Measurements from ENCODE around the gene ZNF582. TPM values are rescaled to one million over a fixed set of nuclear protein-coding genes. Genes with fewer than 3 reads are reported as not detected.

The ZNF582 gene
- total RNA-seq, result 10 to 100 TPM in 3 of 4 donors, 1 to 10 TPM in 1; 4.9 to 19.6 (median 10.9) TPM

GRCh38 chr19:56393119-56394012, at the start of gene ZNF582:
ZNF582 (minus strand) TSS chr19:56393534; CDS start chr19:56391752, 1,782 bp downstream.
- H3K9me3 ChIP-seq, result no peaks in the 10 kb centered on the region
- intact Hi-C loops (cut with DNase I), result loop anchor here (10.0 kb wide), 1 partner anchor 281 kb away; the partner anchor contains the start of gene ZNF835
- no peaks in the 10 kb centered on the region for H3K27me3 ChIP-seq
- H3K4me3 ChIP-seq (replicated peaks in 1 of 3), result peak within 1 kb of the TSS; percentile 30 to 72 (median 56)
- peaks cover 4 to 8% of the 10 kb centered on the region in 2 donors for H3K4me1 ChIP-seq
- 4% methylated on average over 30 to 39 of the region's 73 CpGs for WGBS, 2 donors
- peak; percentile 17 to 59 for TF ChIP-seq POLR2A (IDR thresholded peaks at IDR 0.05)
- peak; percentile 45 to 84 (median 70) for TF ChIP-seq CTCF (IDR thresholded peaks at IDR 0.05)
- H3K36me3 ChIP-seq, result peaks cover 19% of the 10 kb centered on the region in 2 donors
- DNase-seq, result peak; percentile 97 to 98
- H3K27ac ChIP-seq, result peak within 1 kb of the TSS; percentile 93 to 97 (median 94)

- Histone ChIP-seq H3K27me3 (no peaks in the 10 kb centered on the region), H3K36me3 (peaks cover 12 to 16% of the 10 kb centered on the region in 2 donors)
- 95 to 97% methylated on average over 8 of the region's 8 CpGs for WGBS, 2 donors
These were observed 48.0 kb upstream of the ZNF582 start for GRCh38 chr19:56441206-56441792.

GRCh38 chr19:56423985-56424353, 30.6 kb upstream of the ZNF582 start:
- 90 to 96% methylated on average over 1 of the region's 1 CpG for WGBS, 2 donors
- peaks cover 30 to 34% of the 10 kb centered on the region in 2 donors for H3K36me3 ChIP-seq
- no peak for TF ChIP-seq CTCF (IDR thresholded peaks at IDR 0.05)
- no peak for TF ChIP-seq POLR2A (IDR thresholded peaks at IDR 0.05)
- DNase-seq, result no peak
- no peak overlapping the region for H3K27ac ChIP-seq
- intact Hi-C loops (cut with DNase I), result loop anchor here (10.0 kb wide), 1 partner anchor 101 kb away; no protein-coding TSS in a partner anchor
- no peaks in the 10 kb centered on the region for H3K27me3 ChIP-seq
- H3K4me3 ChIP-seq (replicated peaks in 1 of 3), result no peak overlapping the region
- no peaks in the 10 kb centered on the region for H3K4me1 ChIP-seq
- H3K9me3 ChIP-seq, result peaks cover 37% of the 10 kb centered on the region

More at GRCh38 chr19:56441206-56441792, 48.0 kb upstream of the ZNF582 start:
- peaks cover 26% of the 10 kb centered on the region for H3K9me3 ChIP-seq
- no peak for DNase-seq
- no peak overlapping the region for H3K4me3 ChIP-seq (replicated peaks in 1 of 3)
- no peak for TF ChIP-seq CTCF (IDR thresholded peaks at IDR 0.05)
- no peak for TF ChIP-seq POLR2A (IDR thresholded peaks at IDR 0.05)
- intact Hi-C loops (cut with DNase I), result no loop called here
- no peak overlapping the region for H3K27ac ChIP-seq
- H3K4me1 ChIP-seq, result no peaks in the 10 kb centered on the region

GRCh38 chr19:56423276-56423984, 30.1 kb upstream of the ZNF582 start:
- no peak overlapping the region for H3K4me3 ChIP-seq (replicated peaks in 1 of 3)
- WGBS, 2 donors, result 92% methylated on average over 5 of the region's 5 CpGs

More at GRCh38 chr19:56423276-56423984, 30.1 kb upstream of the ZNF582 start:
- TF ChIP-seq POLR2A (IDR thresholded peaks at IDR 0.05) (no peak), CTCF (IDR thresholded peaks at IDR 0.05) (no peak)
- intact Hi-C loops (cut with DNase I), result loop anchor here (10.0 kb wide), 1 partner anchor 101 kb away; no protein-coding TSS in a partner anchor
- H3K27ac ChIP-seq, result no peak overlapping the region
- H3K9me3 ChIP-seq, result peaks cover 37% of the 10 kb centered on the region
- no peak for DNase-seq
- H3K27me3 ChIP-seq, result no peaks in the 10 kb centered on the region
- no peaks in the 10 kb centered on the region for H3K4me1 ChIP-seq
- peaks cover 30 to 38% of the 10 kb centered on the region in 2 donors for H3K36me3 ChIP-seq
